Peyer's patch (tissue), 4 donors: ENCODE results near the gene TCF19. TPM values are rescaled to one million over a fixed set of nuclear protein-coding genes. Genes with fewer than 3 reads are reported as not detected.
"Not testable (repeated sequence)": the region's sequence is repeated elsewhere in the genome, so short reads cannot be mapped to it uniquely, and the experiment has no call there.

Experiments
- DNase-seq, 3 donors: peaks; one replicate each; pipeline ENCODE4 v3.0.0-alpha.2; 2017 to 2019
- H3K27ac ChIP-seq, 4 donors: fragments of 200-600 bp; sonication (generic); one replicate each; pipeline ENCODE4 v1.5.1; 2016 to 2019
- H3K27me3 ChIP-seq, 2 donors: fragments of 200-600 bp; sonication (generic); one replicate each; pipeline ENCODE4 v1.5.1; 2019
- H3K36me3 ChIP-seq, 3 donors: fragments of 200-600 bp; sonication (generic); one replicate each; pipeline ENCODE4 v1.5.1; 2016 to 2019
- H3K4me1 ChIP-seq, 4 donors: fragments of 200-600 bp; sonication (generic); one replicate each; pipeline ENCODE4 v1.5.1; 2016 to 2019
- H3K4me3 ChIP-seq, 4 donors: fragments of 200-600 bp; sonication (generic); 1 replicate in 3 of 4; 2 replicates in 1 of 4; pipeline ENCODE4 v1.5.1; 2016 to 2019; ENCODE audit warnings: mild to moderate bottlenecking in 1 of 4
- H3K9me3 ChIP-seq, 4 donors: fragments of 200-600 bp; sonication (generic); one replicate each; pipeline ENCODE4 v1.5.1; 2016 to 2019; ENCODE audit warnings: mild to moderate bottlenecking in 1 of 4
- POLR2A ChIP-seq, 2 donors: fragments of 450-650 bp; IDR thresholded peaks; one replicate each; pipeline ENCODE4 v1.5.1; 2017; ENCODE audit warnings: antibody characterized with exemption in 2 of 2, mild to moderate bottlenecking in 2 of 2, moderate library complexity in 2 of 2
- total RNA-seq, 4 donors: library from RNA; depleted of rRNA; stranded (reverse); fragments of >200 nt; gene quantifications; one replicate each; pipeline ENCODE4 v1.1.0, GENCODE V29; 2016
- TF ChIP-seq, protein P1 (sequence below), 6 experiments: fragments of 450-650 bp in 4 of 6; fragments of 200-600 bp in 2 of 6; sonication (generic) in 1 of 6; IDR thresholded peaks; one replicate each; pipeline ENCODE4 v1.5.1; 2017 to 2019; ENCODE audit warnings: antibody characterized with exemption in 6 of 6, mild to moderate bottlenecking in 3 of 6, moderate library complexity in 1 of 6

Gene TCF19
- total RNA-seq, 4 donors from 2014 or later: 4.0 to 28.9 (median 7.1) TPM

DNA sequence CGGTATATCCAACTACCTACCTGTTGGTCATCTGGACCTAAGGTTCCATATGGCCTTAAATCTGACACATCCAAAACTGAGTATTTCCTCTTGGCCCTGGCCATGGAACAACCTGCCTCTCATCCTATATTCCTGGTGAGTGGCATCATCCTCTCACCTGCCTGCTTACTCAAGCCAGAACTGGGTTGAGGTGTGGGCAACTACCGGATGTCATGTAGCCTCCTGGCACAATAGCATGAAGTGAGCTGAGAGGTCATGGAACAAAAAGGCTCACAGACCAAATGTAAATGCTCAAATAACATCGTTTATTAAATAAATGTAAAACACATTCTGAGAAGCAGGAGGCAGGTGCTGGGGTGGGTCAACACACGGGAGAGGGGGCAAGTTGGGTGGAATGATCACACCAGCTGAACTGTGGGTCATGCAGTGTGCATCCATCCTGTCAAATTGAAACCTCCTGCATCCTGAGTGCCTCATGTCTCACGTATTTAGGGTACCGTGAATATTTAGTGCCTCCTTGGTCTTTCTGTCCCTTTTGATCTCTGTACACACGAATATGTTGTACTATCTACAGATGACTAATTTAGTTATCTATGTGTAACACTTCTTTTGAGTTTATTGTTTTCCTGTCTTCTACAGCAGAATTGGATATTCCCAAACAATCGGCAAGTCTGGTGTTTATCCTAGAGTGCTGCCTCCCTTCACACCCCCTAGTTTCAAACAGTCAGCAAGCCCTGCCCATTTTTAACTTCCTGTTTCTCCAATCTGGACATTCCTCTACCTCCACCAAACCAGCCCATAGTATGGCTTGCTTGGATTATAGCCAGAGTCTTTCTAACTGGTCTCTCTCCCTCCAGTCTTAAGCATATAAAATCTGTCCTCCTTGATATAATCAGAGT is 20.0 kb downstream of the TCF19 start:
- no peak for TF ChIP-seq POLR2A (IDR thresholded peaks at IDR 0.05)
- TF ChIP-seq, protein P1, sequence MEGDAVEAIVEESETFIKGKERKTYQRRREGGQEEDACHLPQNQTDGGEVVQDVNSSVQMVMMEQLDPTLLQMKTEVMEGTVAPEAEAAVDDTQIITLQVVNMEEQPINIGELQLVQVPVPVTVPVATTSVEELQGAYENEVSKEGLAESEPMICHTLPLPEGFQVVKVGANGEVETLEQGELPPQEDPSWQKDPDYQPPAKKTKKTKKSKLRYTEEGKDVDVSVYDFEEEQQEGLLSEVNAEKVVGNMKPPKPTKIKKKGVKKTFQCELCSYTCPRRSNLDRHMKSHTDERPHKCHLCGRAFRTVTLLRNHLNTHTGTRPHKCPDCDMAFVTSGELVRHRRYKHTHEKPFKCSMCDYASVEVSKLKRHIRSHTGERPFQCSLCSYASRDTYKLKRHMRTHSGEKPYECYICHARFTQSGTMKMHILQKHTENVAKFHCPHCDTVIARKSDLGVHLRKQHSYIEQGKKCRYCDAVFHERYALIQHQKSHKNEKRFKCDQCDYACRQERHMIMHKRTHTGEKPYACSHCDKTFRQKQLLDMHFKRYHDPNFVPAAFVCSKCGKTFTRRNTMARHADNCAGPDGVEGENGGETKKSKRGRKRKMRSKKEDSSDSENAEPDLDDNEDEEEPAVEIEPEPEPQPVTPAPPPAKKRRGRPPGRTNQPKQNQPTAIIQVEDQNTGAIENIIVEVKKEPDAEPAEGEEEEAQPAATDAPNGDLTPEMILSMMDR (IDR thresholded peaks at IDR 0.05): no peak
- H3K4me3 ChIP-seq: no peak overlapping the region
- no peak overlapping the region for H3K27ac ChIP-seq
- H3K36me3 ChIP-seq: peaks cover 0 to 41% (median 0%) of the 10 kb centered on the region in 3 donors
- no peaks in the 10 kb centered on the region for H3K9me3 ChIP-seq
- DNase-seq: no peak
- no peaks in the 10 kb centered on the region for H3K27me3 ChIP-seq
- no peaks in the 10 kb centered on the region for H3K4me1 ChIP-seq

DNA sequence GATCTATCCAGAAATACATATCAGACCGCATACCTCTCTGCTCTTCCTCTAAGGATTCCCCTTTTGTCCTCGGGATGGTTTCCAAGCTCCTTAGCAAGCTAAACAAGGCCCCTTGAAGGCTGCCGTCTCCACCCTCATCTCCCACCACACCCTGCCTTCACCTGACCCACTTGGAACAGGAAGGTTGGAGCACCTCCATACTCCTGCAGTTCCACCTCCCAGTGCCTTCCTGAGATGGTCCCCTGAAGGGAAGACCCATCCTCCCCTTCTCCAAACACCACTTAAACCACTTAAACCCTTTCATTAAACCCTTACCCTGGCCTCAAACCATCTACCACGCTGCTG is 20.6 kb downstream of the TCF19 start:
- peaks cover 0 to 35% (median 0%) of the 10 kb centered on the region in 3 donors for H3K36me3 ChIP-seq
- no peak for DNase-seq
- no peak for TF ChIP-seq POLR2A (IDR thresholded peaks at IDR 0.05)
- TF ChIP-seq, protein P1 (IDR thresholded peaks at IDR 0.05): no peak
- no peak overlapping the region for H3K27ac ChIP-seq
- H3K4me3 ChIP-seq: no peak overlapping the region
- H3K4me1 ChIP-seq: no peaks in the 10 kb centered on the region
- H3K9me3 ChIP-seq: no peaks in the 10 kb centered on the region
- H3K27me3 ChIP-seq: no peaks in the 10 kb centered on the region

DNA sequence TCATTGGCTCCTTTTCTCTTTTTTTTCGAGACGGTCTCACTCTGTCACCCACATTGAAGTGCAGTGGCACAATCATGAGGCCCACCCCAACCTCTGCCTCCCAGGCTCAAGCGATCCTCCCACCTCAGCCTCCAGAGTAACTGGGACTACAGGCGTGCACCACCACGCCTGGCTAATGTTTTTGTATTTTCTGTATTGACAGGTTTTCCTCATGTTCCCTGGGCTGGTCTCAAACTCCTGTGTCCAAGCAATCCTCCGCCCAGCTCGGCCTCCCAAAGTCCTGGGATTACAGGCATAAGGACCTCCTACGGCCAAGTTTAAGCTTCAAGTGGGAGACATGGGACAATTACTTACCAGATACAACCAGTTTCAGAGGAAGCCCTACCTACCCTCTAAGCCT is 21.5 kb downstream of the TCF19 start:
- TF ChIP-seq, protein P1 (IDR thresholded peaks at IDR 0.05): no peak
- TF ChIP-seq POLR2A (IDR thresholded peaks at IDR 0.05): no peak
- peak overlapping the region in 2 of 4 donors; percentile 24 to 45 for H3K4me3 ChIP-seq
- no peak for DNase-seq
- H3K9me3 ChIP-seq: no peaks in the 10 kb centered on the region
- no peaks in the 10 kb centered on the region for H3K27me3 ChIP-seq
- no peak overlapping the region for H3K27ac ChIP-seq
- H3K36me3 ChIP-seq: peaks cover 0 to 30% (median 0%) of the 10 kb centered on the region in 3 donors
- no peaks in the 10 kb centered on the region for H3K4me1 ChIP-seq

DNA sequence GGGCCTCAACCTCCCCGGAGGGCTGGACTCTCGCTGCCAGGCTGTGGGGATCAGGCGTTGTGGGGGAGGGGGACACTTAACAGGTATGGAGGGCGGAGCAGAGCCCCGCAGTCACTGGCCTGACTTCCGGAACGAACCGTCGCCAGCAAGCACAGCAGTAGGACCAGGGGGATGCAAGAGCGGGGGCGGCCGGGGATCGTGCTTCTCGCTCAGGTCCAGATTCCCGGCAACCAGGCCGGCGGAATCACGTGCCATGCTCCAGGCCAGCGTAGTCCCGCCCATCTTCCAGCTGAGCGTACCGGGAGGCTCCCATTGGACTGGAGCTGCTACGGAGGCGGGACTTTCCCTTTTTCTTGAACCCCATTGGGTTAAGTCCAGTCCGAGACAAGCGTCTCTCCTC is 22.1 kb downstream of the TCF19 start:
- Histone ChIP-seq H3K27me3 (no peaks in the 10 kb centered on the region), H3K9me3 (no peaks in the 10 kb centered on the region), H3K4me3 (peak overlapping the region; percentile 6 to 45 (median 27)), H3K36me3 (peaks cover 0 to 24% (median 0%) of the 10 kb centered on the region in 3 donors), H3K27ac (no peak overlapping the region), H3K4me1 (no peaks in the 10 kb centered on the region)
- no peak for TF ChIP-seq POLR2A (IDR thresholded peaks at IDR 0.05)
- TF ChIP-seq, protein P1 (IDR thresholded peaks at IDR 0.05): no peak
- peak in 2 of 3 donors; percentile 58 to 63 for DNase-seq

DNA sequence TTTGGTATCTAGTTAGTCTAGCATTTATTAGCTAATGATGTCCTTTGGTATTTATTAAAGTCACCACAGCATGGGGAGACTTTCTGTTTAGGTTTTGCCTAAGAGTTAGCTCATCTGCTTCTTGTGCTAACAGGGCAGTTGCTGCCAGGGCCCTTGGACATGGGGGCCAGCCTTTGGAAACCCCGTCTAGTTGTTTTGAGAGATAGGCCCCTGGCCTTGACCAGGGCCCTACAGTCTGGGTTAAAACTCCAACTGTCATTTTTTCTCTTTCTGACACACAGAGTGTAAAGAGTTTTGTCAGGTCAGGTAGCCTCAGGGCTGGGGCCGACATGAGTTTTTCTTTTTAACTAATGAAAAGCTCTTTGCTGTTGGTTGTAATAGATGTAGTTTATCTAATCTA is 24.9 kb downstream of the TCF19 start:
- H3K27ac ChIP-seq, DNase-seq, H3K9me3 ChIP-seq, H3K4me1 ChIP-seq, H3K27me3 ChIP-seq: not testable (repeated sequence)
- Histone ChIP-seq H3K4me3 (peak overlapping the region in 2 of 4 donors; percentile 55 to 59), H3K36me3 (peaks cover 0 to 16% (median 0%) of the 10 kb centered on the region in 3 donors)

DNA sequence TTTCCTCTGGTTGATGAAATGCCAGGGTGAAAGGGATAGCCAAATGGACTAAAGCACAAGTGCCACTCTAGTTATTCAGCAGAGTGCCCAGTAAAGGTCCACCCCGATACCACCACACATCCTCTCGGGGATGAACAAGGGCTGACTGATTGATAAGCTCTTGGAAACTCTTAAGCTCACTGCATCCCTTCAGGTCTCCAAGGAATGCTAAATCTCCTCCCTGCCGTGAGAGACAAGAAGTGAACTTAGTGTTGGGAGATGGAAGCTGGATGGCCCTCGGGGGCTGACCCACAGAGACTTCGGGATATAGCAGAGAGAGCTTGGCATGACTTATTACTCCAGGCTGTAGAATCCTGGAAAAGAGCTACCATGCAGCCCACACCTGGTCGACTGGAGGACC is 25.5 kb downstream of the TCF19 start:
- not testable (repeated sequence) for H3K27me3 ChIP-seq, H3K9me3 ChIP-seq, H3K27ac ChIP-seq, H3K4me1 ChIP-seq, DNase-seq
- Histone ChIP-seq H3K36me3 (peaks cover 0 to 16% (median 0%) of the 10 kb centered on the region in 3 donors), H3K4me3 (peak overlapping the region in 2 of 4 donors; percentile 55 to 59)

DNA sequence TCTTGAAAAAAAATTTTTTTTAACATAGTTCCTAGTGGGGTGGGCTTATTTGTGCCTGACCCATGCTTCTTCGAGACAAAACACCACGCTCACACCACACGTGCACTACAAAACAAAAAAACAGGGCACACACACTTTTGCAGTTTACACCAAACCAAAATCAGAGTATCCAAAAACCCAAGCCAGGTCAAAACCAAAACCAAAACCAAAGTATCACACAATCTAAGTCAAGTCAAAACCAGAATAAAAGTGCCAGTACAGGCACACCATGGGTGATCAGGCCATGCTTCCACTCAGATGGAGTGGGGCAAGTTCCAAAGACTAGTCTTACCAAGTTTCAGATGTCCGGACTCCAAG is 27.3 kb downstream of the TCF19 start:
- H3K36me3 ChIP-seq, H3K27me3 ChIP-seq, H3K4me1 ChIP-seq, H3K9me3 ChIP-seq, DNase-seq: not testable (repeated sequence)
- Histone ChIP-seq H3K4me3 (peak overlapping the region in 3 of 4 donors; percentile 23 to 59 (median 55)), H3K27ac (peak overlapping the region; percentile 73 to 95 (median 88))
